Lower leg skin (tissue), 4 donors: ENCODE results near the gene COL4A4. TPM values are rescaled to one million over a fixed set of nuclear protein-coding genes. Genes with fewer than 3 reads are reported as not detected.

Experiments
- DNase-seq, 2 donors: peaks; one replicate each; pipeline ENCODE4 v3.0.0-alpha.2; 2019; ENCODE audit warnings: low spot score in 2 of 2
- H3K4me3 ChIP-seq: fragments of 200-600 bp; sonication (generic); 2 replicates; pipeline ENCODE4 v1.5.1; 2017; ENCODE audit warnings: mild to moderate bottlenecking, low read depth; ENCODE audit not compliant: poor library complexity, severe bottlenecking
- POLR2A ChIP-seq, 2 donors: fragments of 450-650 bp; IDR thresholded peaks; one replicate each; pipeline ENCODE4 v1.6.1; 2016 to 2017; ENCODE audit warnings: antibody characterized with exemption in 2 of 2, mild to moderate bottlenecking in 1 of 2, moderate library complexity in 1 of 2
- WGBS, 2 donors: methylation state at CpG; one replicate each; pipeline ENCODE4 v1.1.5; 2018; 5-methylcytosine and 5-hydroxymethylcytosine counted together
- intact Hi-C: fragments of 100-400 bp; cut with DNase I; formaldehyde crosslinking; loops from one replicate; pipeline ENCODE4 v1.15.0; 2023; ENCODE audit warnings: low total_unique reads
- total RNA-seq, 4 donors: library from RNA; depleted of rRNA; stranded (reverse); fragments of >200 nt; gene quantifications; one replicate each; pipeline ENCODE4 v1.1.0, GENCODE V29; 2016
- TF ChIP-seq, protein P1 (sequence below), 3 donors: fragments of 450-650 bp; IDR thresholded peaks; one replicate each; pipeline ENCODE4 v1.5.1; 2016; ENCODE audit warnings: antibody characterized with exemption in 3 of 3, mild to moderate bottlenecking in 3 of 3, moderate library complexity in 2 of 3

The COL4A4 gene
- total RNA-seq, 4 donors from 2014 or later, result 0.04 to 0.58 (median 0.18) TPM

DNA sequence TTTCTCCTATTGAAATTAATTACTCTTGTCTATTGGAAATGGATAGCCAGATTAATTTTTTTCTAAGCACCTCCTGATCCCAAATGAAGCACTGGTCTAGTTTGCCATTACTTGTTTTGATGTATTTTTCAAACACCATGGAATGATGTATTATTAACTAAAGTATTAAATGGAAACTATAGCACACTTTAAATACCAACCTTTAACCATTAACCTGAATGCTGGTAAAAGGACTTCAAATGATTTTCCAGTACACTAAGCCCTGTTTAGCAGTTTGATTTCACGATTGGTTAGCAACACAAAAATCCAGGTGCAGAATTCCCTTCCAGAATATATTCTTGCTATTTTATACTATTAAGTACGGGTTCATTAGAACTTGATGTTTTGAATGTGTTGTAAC lies 37.8 kb upstream of the COL4A4 start:
- TF ChIP-seq POLR2A (IDR thresholded peaks at IDR 0.05), result no peak
- TF ChIP-seq, protein P1, sequence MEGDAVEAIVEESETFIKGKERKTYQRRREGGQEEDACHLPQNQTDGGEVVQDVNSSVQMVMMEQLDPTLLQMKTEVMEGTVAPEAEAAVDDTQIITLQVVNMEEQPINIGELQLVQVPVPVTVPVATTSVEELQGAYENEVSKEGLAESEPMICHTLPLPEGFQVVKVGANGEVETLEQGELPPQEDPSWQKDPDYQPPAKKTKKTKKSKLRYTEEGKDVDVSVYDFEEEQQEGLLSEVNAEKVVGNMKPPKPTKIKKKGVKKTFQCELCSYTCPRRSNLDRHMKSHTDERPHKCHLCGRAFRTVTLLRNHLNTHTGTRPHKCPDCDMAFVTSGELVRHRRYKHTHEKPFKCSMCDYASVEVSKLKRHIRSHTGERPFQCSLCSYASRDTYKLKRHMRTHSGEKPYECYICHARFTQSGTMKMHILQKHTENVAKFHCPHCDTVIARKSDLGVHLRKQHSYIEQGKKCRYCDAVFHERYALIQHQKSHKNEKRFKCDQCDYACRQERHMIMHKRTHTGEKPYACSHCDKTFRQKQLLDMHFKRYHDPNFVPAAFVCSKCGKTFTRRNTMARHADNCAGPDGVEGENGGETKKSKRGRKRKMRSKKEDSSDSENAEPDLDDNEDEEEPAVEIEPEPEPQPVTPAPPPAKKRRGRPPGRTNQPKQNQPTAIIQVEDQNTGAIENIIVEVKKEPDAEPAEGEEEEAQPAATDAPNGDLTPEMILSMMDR (IDR thresholded peaks at IDR 0.05), result no peak
- WGBS, 2 donors, result 50 to 57% methylated on average over 2 of the region's 2 CpGs
- intact Hi-C loops, result no loop called here
- no peak overlapping the region for H3K4me3 ChIP-seq
- DNase-seq, result no peak

DNA sequence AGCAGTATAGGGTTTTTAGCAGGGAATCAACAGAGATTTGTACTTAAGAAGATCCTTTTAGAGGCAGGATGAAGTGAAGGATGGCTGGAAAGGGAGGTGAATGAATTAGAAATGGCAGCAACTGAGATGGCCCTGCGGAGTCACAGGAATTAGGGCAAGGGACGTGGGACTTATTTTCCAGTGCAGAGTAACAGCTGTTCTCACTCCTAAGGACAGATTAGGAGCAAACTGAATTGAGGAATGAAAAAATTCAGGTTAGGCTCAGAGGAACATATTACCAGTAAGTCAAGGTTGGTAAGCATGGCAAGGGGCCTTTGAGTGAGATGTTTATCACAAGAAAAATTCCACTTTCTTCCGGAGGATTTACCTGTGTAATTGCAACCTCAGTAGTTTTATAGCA lies 34.9 kb upstream of the COL4A4 start:
- no peak overlapping the region for H3K4me3 ChIP-seq
- DNase-seq, result no peak
- intact Hi-C loops, result no loop called here
- TF ChIP-seq, protein P1 (IDR thresholded peaks at IDR 0.05), result no peak
- no peak for TF ChIP-seq POLR2A (IDR thresholded peaks at IDR 0.05)
- WGBS, 2 donors, result 73 to 79% methylated on average over 3 of the region's 3 CpGs

GRCh38 chr2:227194219-227194618 lies 30.2 kb upstream of the COL4A4 start:
- WGBS, 2 donors, result 72 to 75% methylated on average over 2 of the region's 2 CpGs
- TF ChIP-seq, protein P1 (IDR thresholded peaks at IDR 0.05), result no peak
- TF ChIP-seq POLR2A (IDR thresholded peaks at IDR 0.05), result no peak
- intact Hi-C loops, result no loop called here
- no peak for DNase-seq
- H3K4me3 ChIP-seq, result no peak overlapping the region

- intact Hi-C loops, result no loop called here
- 85 to 87% methylated on average over 3 of the region's 3 CpGs for WGBS, 2 donors
- no peak for DNase-seq
- TF ChIP-seq, protein P1 (IDR thresholded peaks at IDR 0.05), result no peak
- no peak for TF ChIP-seq POLR2A (IDR thresholded peaks at IDR 0.05)
- no peak overlapping the region for H3K4me3 ChIP-seq
These were observed 28.5 kb upstream of the COL4A4 start for GRCh38 chr2:227192491-227192890.

DNA sequence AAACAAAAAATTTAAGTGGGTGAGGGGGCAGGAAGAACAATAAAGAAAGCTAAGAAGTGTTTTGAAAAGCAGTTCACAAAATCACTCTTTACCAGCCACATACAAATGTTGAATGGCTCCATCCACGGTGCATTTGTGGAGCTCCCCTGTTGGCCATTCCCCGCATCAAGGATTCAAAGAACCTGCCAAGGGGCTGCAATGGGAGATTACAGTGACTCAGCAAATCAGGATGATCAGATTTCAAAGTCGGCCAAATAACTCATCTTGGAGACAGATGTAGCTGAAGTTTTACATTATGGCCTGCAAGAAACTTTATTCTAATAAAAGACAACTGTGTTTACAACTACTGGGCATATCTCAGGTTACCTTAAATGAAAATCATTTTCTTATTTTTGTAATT lies 27.4 kb upstream of the COL4A4 start:
- intact Hi-C loops, result no loop called here
- no peak for TF ChIP-seq POLR2A (IDR thresholded peaks at IDR 0.05)
- TF ChIP-seq, protein P1 (IDR thresholded peaks at IDR 0.05), result no peak
- H3K4me3 ChIP-seq, result no peak overlapping the region
- DNase-seq, result no peak
- WGBS, 2 donors, result 23 to 29% methylated on average over 3 of the region's 3 CpGs

- intact Hi-C loops, result no loop called here
- no peak for DNase-seq
- 58 to 61% methylated on average over 6 of the region's 6 CpGs for WGBS, 2 donors
- TF ChIP-seq POLR2A (IDR thresholded peaks at IDR 0.05), result no peak
- TF ChIP-seq, protein P1 (IDR thresholded peaks at IDR 0.05), result no peak
- no peak overlapping the region for H3K4me3 ChIP-seq
These were observed 24.3 kb upstream of the COL4A4 start for GRCh38 chr2:227188292-227188691.
